Measurements from ENCODE around the gene MAP4. TPM values are rescaled to one million over a fixed set of nuclear protein-coding genes. Genes with fewer than 3 reads are reported as not detected.

Gene MAP4
- total and polyA plus RNA-seq, 2 donors (not counting 3 experiments of a cell fraction or from before 2014, with no cell fraction given): 121 to 290 TPM

GRCh38 chr3:47910233-47910632 lies 106.0 kb downstream of the MAP4 start:
- H3K4me1 ChIP-seq (ENCODE audit: control insufficient read depth, extremely low read depth, insufficient read depth, low read length): peaks cover 18% of the 10 kb centered on the region
- no peak overlapping the region for H3K4me3 ChIP-seq (replicated peaks in 1 of 3; ENCODE audit: insufficient read depth in 1 of 3, low read depth in 1 of 3, low read length in 3 of 3)
- H2AFZ ChIP-seq (ENCODE audit: low read depth, low read length): no peak overlapping the region
- H3K36me3 ChIP-seq (ENCODE audit: control insufficient read depth in 2 of 2, extremely low read depth in 1 of 2, insufficient read depth in 2 of 2, low read length in 2 of 2): peaks cover 8 to 16% of the 10 kb centered on the region in 2 experiments
- no peaks in the 10 kb centered on the region for H3K9me3 ChIP-seq (replicated peaks; ENCODE audit: control insufficient read depth, insufficient read depth, low read length)
- H3K27ac ChIP-seq (ENCODE audit: insufficient read depth, low read depth, low read length): peak overlapping the region; percentile 58
- DNase-seq (ENCODE audit: low read depth, low spot score) (no peak), FAIRE-seq (no peak)
- CTCF ChIA-PET: interaction anchor here (1.0 to 1.9 kb wide), 9 partner anchors 8 to 241 kb away, joined by 3 to 6 read pairs (median 3); no protein-coding TSS in a partner anchor
- H4K20me1 ChIP-seq (replicated peaks; ENCODE audit: control insufficient read depth, extremely low read depth, insufficient read depth, low read length): no peaks in the 10 kb centered on the region
- H3K9ac ChIP-seq (replicated peaks; ENCODE audit: extremely low read depth, insufficient read depth, low read length): no peak overlapping the region
- H3K9me1 ChIP-seq (replicated peaks; ENCODE audit: control insufficient read depth, extremely low read depth, insufficient read depth, low read length): no peaks in the 10 kb centered on the region
- H3K27me3 ChIP-seq (ENCODE audit: control insufficient read depth in 2 of 2, insufficient read depth in 2 of 2, low read length in 2 of 2): no peaks in the 10 kb centered on the region
- intact Hi-C loops (cut with micrococcal nuclease): no loop called here
- POLR2A ChIA-PET: no interaction called here
- dilution Hi-C loops (cut with MboI; ENCODE audit: extremely low pct_ligation_motif_present, low sequenced_read_pairs): no loop called here
- no peak overlapping the region for H3K4me2 ChIP-seq (ENCODE audit: insufficient read depth, low read length)
- peaks cover 5% of the 10 kb centered on the region for H3K79me2 ChIP-seq (ENCODE audit: control insufficient read depth, insufficient read depth, low read length)
- BruUV-seq (replicated peaks): no TSS peak
- TF ChIP-seq POLR2A (IDR thresholded peaks at IDR 0.05; ENCODE audit: low read depth, low read length) (no peak), CTCF (IDR thresholded peaks at IDR 0.05; ENCODE audit: extremely low read depth in 1 of 2, insufficient read depth in 1 of 2, low read depth in 1 of 2, low read length in 2 of 2) (no peak), GATA2 (IDR thresholded peaks at IDR 0.05; ENCODE audit: insufficient read depth, insufficient read length, low read depth, low read length) (no peak), POLR2AphosphoS5 (IDR thresholded peaks at IDR 0.05; ENCODE audit: insufficient read depth, low read depth, low read length) (no peak), MYC (IDR thresholded peaks at IDR 0.05; ENCODE audit: low read depth, low read length) (no peak), FOS (IDR thresholded peaks at IDR 0.05; ENCODE audit: borderline replicate concordance, insufficient read depth, low read length) (no peak), EZH2 (IDR thresholded peaks at IDR 0.05; ENCODE audit: borderline replicate concordance, low read depth, low read length, severe bottlenecking) (no peak), JUN (IDR thresholded peaks at IDR 0.05; ENCODE audit: borderline replicate concordance, insufficient read depth, insufficient read length, low read depth) (no peak), MAX (IDR thresholded peaks at IDR 0.05; ENCODE audit: insufficient read depth, insufficient read length) (no peak)

All from endothelial cell of umbilical vein (primary cell).